ENCODE measurements around the gene VTA1. TPM values are rescaled to one million over a fixed set of nuclear protein-coding genes. Genes with fewer than 3 reads are reported as not detected.

VTA1 gene
- total and polyA plus RNA-seq, 2 of the 13 experiments (the other 11 are each of a cell fraction or from before 2014, with no cell fraction given), result 70.7 to 89.1 TPM

DNA sequence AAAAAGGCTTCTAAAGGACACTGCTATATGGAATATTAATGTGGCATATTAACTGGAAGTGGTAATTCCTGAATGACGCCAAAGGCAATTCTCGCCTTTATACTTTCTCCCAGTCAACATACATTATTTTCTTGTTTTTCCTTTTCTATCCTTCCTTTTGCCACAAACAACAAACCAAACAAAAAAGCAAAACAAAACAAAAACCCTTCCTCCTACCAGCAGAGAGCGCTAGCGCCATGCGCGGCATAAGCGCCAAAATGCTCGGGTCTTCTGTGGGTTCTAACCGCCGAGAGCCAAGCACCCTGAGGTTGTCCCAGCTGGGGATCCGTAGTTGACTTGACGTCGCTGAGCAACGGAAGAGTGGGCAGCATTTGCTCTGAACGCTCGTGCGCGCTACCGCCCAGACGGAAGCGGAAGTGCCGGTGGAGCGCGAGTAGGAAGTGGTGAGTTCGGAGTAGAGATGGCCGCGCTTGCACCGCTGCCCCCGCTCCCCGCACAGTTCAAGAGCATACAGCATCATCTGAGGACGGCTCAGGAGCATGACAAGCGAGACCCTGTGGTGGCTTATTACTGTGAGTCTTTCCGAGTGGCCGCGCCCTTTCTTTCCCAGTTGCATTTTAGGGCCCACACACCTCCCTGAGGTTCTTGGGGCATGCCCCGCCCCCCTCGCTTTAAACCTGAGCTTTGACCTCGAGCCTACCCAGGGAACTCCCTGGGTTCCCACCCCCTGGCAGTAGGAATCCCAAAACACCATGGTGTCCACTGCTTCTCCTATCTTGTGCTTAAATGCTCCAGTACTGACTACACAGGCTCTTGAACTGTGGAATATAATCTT is at the start of gene VTA1, which contains the start of gene NMBR (continued):
- TF ChIP-seq, protein P1, sequence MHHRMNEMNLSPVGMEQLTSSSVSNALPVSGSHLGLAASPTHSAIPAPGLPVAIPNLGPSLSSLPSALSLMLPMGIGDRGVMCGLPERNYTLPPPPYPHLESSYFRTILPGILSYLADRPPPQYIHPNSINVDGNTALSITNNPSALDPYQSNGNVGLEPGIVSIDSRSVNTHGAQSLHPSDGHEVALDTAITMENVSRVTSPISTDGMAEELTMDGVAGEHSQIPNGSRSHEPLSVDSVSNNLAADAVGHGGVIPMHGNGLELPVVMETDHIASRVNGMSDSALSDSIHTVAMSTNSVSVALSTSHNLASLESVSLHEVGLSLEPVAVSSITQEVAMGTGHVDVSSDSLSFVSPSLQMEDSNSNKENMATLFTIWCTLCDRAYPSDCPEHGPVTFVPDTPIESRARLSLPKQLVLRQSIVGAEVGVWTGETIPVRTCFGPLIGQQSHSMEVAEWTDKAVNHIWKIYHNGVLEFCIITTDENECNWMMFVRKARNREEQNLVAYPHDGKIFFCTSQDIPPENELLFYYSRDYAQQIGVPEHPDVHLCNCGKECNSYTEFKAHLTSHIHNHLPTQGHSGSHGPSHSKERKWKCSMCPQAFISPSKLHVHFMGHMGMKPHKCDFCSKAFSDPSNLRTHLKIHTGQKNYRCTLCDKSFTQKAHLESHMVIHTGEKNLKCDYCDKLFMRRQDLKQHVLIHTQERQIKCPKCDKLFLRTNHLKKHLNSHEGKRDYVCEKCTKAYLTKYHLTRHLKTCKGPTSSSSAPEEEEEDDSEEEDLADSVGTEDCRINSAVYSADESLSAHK (CRISPR knock-in tag; IDR thresholded peaks at IDR 0.05; ENCODE audit: borderline replicate concordance), result peak; percentile 38; the same call in 1 of the 2 replicates
- TF ChIP-seq ZFP36 (IDR thresholded peaks at IDR 0.05; ENCODE audit: borderline replicate concordance, low read depth, low read length, partially characterized antibody) (no peak), ZNF556 (CRISPR knock-in tag; IDR thresholded peaks at IDR 0.05; ENCODE audit: borderline replicate concordance) (peak; percentile 97), ZNF503 (CRISPR knock-in tag; IDR thresholded peaks at IDR 0.05) (no peak; the same call in none of the 2 replicates), DRAP1 (CRISPR knock-in tag; IDR thresholded peaks at IDR 0.05) (peak; percentile 80), ZNF136 (CRISPR knock-in tag; IDR thresholded peaks at IDR 0.05; ENCODE audit: low read depth) (peak; percentile 67; the same call in 1 of the 2 replicates), ZSCAN31 (CRISPR knock-in tag; IDR thresholded peaks at IDR 0.05; ENCODE audit: low read depth) (peak; percentile 92; the same call in 1 of the 2 replicates), SRSF4 (IDR thresholded peaks at IDR 0.05; ENCODE audit: low read depth, low read length, poor library complexity, severe bottlenecking) (no peak), GMEB2 (CRISPR knock-in tag; IDR thresholded peaks at IDR 0.05; ENCODE audit: low read depth) (peak; percentile 87), ZEB1 (IDR thresholded peaks at IDR 0.05; ENCODE audit: insufficient replicate concordance, low read depth) (peak; percentile 60), EEA1 (CRISPR knock-in tag; IDR thresholded peaks at IDR 0.05; ENCODE audit: borderline replicate concordance) (no peak; the same call in 1 of the 2 replicates), RBM39 (IDR thresholded peaks at IDR 0.05; ENCODE audit: low read depth, low read length, poor library complexity, severe bottlenecking) (peak; percentile 63), ZNF660 (CRISPR knock-in tag; IDR thresholded peaks at IDR 0.05; ENCODE audit: borderline replicate concordance, low read depth) (no peak), ZNF343 (CRISPR knock-in tag; IDR thresholded peaks at IDR 0.05) (peak; percentile 70; the same call in 1 of the 2 replicates), MEIS1 (CRISPR knock-in tag; IDR thresholded peaks at IDR 0.05; ENCODE audit: borderline replicate concordance) (peak; percentile 86; the same call in 1 of the 2 replicates)
- TF ChIP-seq, protein P2, sequence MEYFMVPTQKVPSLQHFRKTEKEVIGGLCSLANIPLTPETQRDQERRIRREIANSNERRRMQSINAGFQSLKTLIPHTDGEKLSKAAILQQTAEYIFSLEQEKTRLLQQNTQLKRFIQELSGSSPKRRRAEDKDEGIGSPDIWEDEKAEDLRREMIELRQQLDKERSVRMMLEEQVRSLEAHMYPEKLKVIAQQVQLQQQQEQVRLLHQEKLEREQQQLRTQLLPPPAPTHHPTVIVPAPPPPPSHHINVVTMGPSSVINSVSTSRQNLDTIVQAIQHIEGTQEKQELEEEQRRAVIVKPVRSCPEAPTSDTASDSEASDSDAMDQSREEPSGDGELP (IDR thresholded peaks at IDR 0.05; ENCODE audit: borderline replicate concordance, low read depth), result peak; percentile 73
- TF ChIP-seq, protein P3, sequence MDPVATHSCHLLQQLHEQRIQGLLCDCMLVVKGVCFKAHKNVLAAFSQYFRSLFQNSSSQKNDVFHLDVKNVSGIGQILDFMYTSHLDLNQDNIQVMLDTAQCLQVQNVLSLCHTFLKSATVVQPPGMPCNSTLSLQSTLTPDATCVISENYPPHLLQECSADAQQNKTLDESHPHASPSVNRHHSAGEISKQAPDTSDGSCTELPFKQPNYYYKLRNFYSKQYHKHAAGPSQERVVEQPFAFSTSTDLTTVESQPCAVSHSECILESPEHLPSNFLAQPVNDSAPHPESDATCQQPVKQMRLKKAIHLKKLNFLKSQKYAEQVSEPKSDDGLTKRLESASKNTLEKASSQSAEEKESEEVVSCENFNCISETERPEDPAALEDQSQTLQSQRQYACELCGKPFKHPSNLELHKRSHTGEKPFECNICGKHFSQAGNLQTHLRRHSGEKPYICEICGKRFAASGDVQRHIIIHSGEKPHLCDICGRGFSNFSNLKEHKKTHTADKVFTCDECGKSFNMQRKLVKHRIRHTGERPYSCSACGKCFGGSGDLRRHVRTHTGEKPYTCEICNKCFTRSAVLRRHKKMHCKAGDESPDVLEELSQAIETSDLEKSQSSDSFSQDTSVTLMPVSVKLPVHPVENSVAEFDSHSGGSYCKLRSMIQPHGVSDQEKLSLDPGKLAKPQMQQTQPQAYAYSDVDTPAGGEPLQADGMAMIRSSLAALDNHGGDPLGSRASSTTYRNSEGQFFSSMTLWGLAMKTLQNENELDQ (CRISPR knock-in tag; IDR thresholded peaks at IDR 0.05; ENCODE audit: borderline replicate concordance), result no peak

Data from HepG2 (cell line).